Measurements from ENCODE around the gene ROBO1. TPM values are rescaled to one million over a fixed set of nuclear protein-coding genes. Genes with fewer than 3 reads are reported as not detected.

ROBO1 gene
- total RNA-seq, 1 experiment from 2014 or later = 34.5 TPM

GRCh38 chr3:79245284-79246138 is 522.3 kb downstream of the ROBO1 start:
- peak; percentile 3 for DNase-seq
- H3K27me3 ChIP-seq (ENCODE audit: control insufficient read depth, insufficient read depth, low read length) = no peaks in the 10 kb centered on the region
- H3K4me3 ChIP-seq (ENCODE audit: insufficient read depth, low read depth, low read length) = no peak overlapping the region
- no peaks in the 10 kb centered on the region for H3K36me3 ChIP-seq (replicated peaks; ENCODE audit: control insufficient read depth, insufficient read depth, low read length)

GRCh38 chr3:79236496-79236895 is 531.3 kb downstream of the ROBO1 start:
- H3K4me3 ChIP-seq (ENCODE audit: insufficient read depth, low read depth, low read length) = no peak overlapping the region
- DNase-seq = no peak
- no peaks in the 10 kb centered on the region for H3K27me3 ChIP-seq (ENCODE audit: control insufficient read depth, insufficient read depth, low read length)
- no peaks in the 10 kb centered on the region for H3K36me3 ChIP-seq (replicated peaks; ENCODE audit: control insufficient read depth, insufficient read depth, low read length)

- peak; percentile 30 for DNase-seq
- Histone ChIP-seq H3K36me3 (replicated peaks; ENCODE audit: control insufficient read depth, insufficient read depth, low read length) (no peaks in the 10 kb centered on the region), H3K27me3 (ENCODE audit: control insufficient read depth, insufficient read depth, low read length) (no peaks in the 10 kb centered on the region), H3K4me3 (ENCODE audit: insufficient read depth, low read depth, low read length) (no peak overlapping the region)
These were observed 534.3 kb downstream of the ROBO1 start for GRCh38 chr3:79233431-79234060.

GRCh38 chr3:79230266-79230665 is 537.5 kb downstream of the ROBO1 start:
- DNase-seq = no peak
- H3K36me3 ChIP-seq (replicated peaks; ENCODE audit: control insufficient read depth, insufficient read depth, low read length) = no peaks in the 10 kb centered on the region
- H3K4me3 ChIP-seq (ENCODE audit: insufficient read depth, low read depth, low read length) = no peak overlapping the region
- H3K27me3 ChIP-seq (ENCODE audit: control insufficient read depth, insufficient read depth, low read length) = no peaks in the 10 kb centered on the region

- H3K4me3 ChIP-seq (ENCODE audit: insufficient read depth, low read depth, low read length) = no peak overlapping the region
- H3K36me3 ChIP-seq (replicated peaks; ENCODE audit: control insufficient read depth, insufficient read depth, low read length) = no peaks in the 10 kb centered on the region
- no peak for DNase-seq
- no peaks in the 10 kb centered on the region for H3K27me3 ChIP-seq (ENCODE audit: control insufficient read depth, insufficient read depth, low read length)
These were observed 550.7 kb downstream of the ROBO1 start for GRCh38 chr3:79217096-79217495.

GRCh38 chr3:79215286-79215685 is 552.5 kb downstream of the ROBO1 start:
- no peaks in the 10 kb centered on the region for H3K27me3 ChIP-seq (ENCODE audit: control insufficient read depth, insufficient read depth, low read length)
- no peaks in the 10 kb centered on the region for H3K36me3 ChIP-seq (replicated peaks; ENCODE audit: control insufficient read depth, insufficient read depth, low read length)
- no peak overlapping the region for H3K4me3 ChIP-seq (ENCODE audit: insufficient read depth, low read depth, low read length)
- no peak for DNase-seq

GRCh38 chr3:79211586-79212359 is 556.0 kb downstream of the ROBO1 start:
- Histone ChIP-seq H3K27me3 (ENCODE audit: control insufficient read depth, insufficient read depth, low read length) (no peaks in the 10 kb centered on the region), H3K36me3 (replicated peaks; ENCODE audit: control insufficient read depth, insufficient read depth, low read length) (no peaks in the 10 kb centered on the region), H3K4me3 (ENCODE audit: insufficient read depth, low read depth, low read length) (no peak overlapping the region)
- no peak for DNase-seq

- Histone ChIP-seq H3K36me3 (replicated peaks; ENCODE audit: control insufficient read depth, insufficient read depth, low read length) (no peaks in the 10 kb centered on the region), H3K4me3 (ENCODE audit: insufficient read depth, low read depth, low read length) (no peak overlapping the region), H3K27me3 (ENCODE audit: control insufficient read depth, insufficient read depth, low read length) (no peaks in the 10 kb centered on the region)
- no peak for DNase-seq
These were observed 563.4 kb downstream of the ROBO1 start for GRCh38 chr3:79204351-79204750.

- no peaks in the 10 kb centered on the region for H3K36me3 ChIP-seq (replicated peaks; ENCODE audit: control insufficient read depth, insufficient read depth, low read length)
- no peak for DNase-seq
- H3K27me3 ChIP-seq (ENCODE audit: control insufficient read depth, insufficient read depth, low read length) = no peaks in the 10 kb centered on the region
- H3K4me3 ChIP-seq (ENCODE audit: insufficient read depth, low read depth, low read length) = no peak overlapping the region
These were observed 564.7 kb downstream of the ROBO1 start for GRCh38 chr3:79203144-79203519.

- no peaks in the 10 kb centered on the region for H3K36me3 ChIP-seq (replicated peaks; ENCODE audit: control insufficient read depth, insufficient read depth, low read length)
- no peak overlapping the region for H3K4me3 ChIP-seq (ENCODE audit: insufficient read depth, low read depth, low read length)
- no peak for DNase-seq
- no peaks in the 10 kb centered on the region for H3K27me3 ChIP-seq (ENCODE audit: control insufficient read depth, insufficient read depth, low read length)
These were observed 565.2 kb downstream of the ROBO1 start for GRCh38 chr3:79202471-79203143.

GRCh38 chr3:79200456-79200855 is 567.3 kb downstream of the ROBO1 start:
- Histone ChIP-seq H3K4me3 (ENCODE audit: insufficient read depth, low read depth, low read length) (no peak overlapping the region), H3K36me3 (replicated peaks; ENCODE audit: control insufficient read depth, insufficient read depth, low read length) (no peaks in the 10 kb centered on the region), H3K27me3 (ENCODE audit: control insufficient read depth, insufficient read depth, low read length) (no peaks in the 10 kb centered on the region)
- no peak for DNase-seq

GRCh38 chr3:79199966-79200365 is 567.8 kb downstream of the ROBO1 start:
- no peaks in the 10 kb centered on the region for H3K27me3 ChIP-seq (ENCODE audit: control insufficient read depth, insufficient read depth, low read length)
- no peak for DNase-seq
- no peaks in the 10 kb centered on the region for H3K36me3 ChIP-seq (replicated peaks; ENCODE audit: control insufficient read depth, insufficient read depth, low read length)
- no peak overlapping the region for H3K4me3 ChIP-seq (ENCODE audit: insufficient read depth, low read depth, low read length)

GRCh38 chr3:79187426-79187825 is 580.4 kb downstream of the ROBO1 start:
- no peak overlapping the region for H3K4me3 ChIP-seq (ENCODE audit: insufficient read depth, low read depth, low read length)
- no peaks in the 10 kb centered on the region for H3K27me3 ChIP-seq (ENCODE audit: control insufficient read depth, insufficient read depth, low read length)
- no peak for DNase-seq
- H3K36me3 ChIP-seq (replicated peaks; ENCODE audit: control insufficient read depth, insufficient read depth, low read length) = no peaks in the 10 kb centered on the region

GRCh38 chr3:79184251-79184650 is 583.5 kb downstream of the ROBO1 start:
- H3K36me3 ChIP-seq (replicated peaks; ENCODE audit: control insufficient read depth, insufficient read depth, low read length) = no peaks in the 10 kb centered on the region

More at GRCh38 chr3:79184251-79184650, 583.5 kb downstream of the ROBO1 start:
- DNase-seq = no peak
- H3K4me3 ChIP-seq (ENCODE audit: insufficient read depth, low read depth, low read length) = no peak overlapping the region
- no peaks in the 10 kb centered on the region for H3K27me3 ChIP-seq (ENCODE audit: control insufficient read depth, insufficient read depth, low read length)

All from H7 (cell line).